CD1c-positive myeloid dendritic cell (primary cell): Measurements from ENCODE around the gene CGRRF1.
A peak's percentile ranks its signal among the peaks of the same experiment; 100 is the strongest.

Experiments used
- DNase-seq: peaks from one replicate; pipeline ENCODE4 v3.0.0-alpha.2; 2016; ENCODE audit errors: extremely low spot score

CGRRF1 gene

GRCh38 chr14:54509546-54510501 is at the start of gene CGRRF1:
Gene CGRRF1, plus strand, starts transcription at chr14:54509906. Its CDS starts 54 bp downstream, at chr14:54509960.
- peak; percentile 98 for DNase-seq

DNA sequence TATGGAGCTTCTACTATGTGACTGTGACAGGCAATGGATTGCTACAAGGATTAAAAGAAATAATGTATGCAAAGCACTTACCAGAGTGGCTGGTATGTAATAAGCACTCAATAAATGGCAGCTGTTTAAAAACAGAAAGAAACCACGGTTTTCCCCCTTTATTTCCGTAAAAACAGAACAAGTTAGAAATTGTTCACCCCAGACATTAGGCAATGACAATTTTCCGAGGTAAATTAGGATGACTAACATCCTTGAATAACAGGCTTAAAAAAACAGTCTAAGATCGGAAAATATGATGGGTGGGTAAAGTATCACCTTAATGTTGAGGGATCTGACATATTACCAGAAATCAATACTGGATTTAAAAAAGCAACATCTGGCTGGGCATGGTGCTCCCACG is 47.7 kb upstream of the CGRRF1 start:
- no peak for DNase-seq

GRCh38 chr14:54465654-54466053 is 44.1 kb upstream of the CGRRF1 start:
- no peak for DNase-seq

GRCh38 chr14:54467280-54467679 is 42.4 kb upstream of the CGRRF1 start:
- no peak for DNase-seq

GRCh38 chr14:54470701-54471100 is 39.0 kb upstream of the CGRRF1 start:
- DNase-seq, result no peak

DNA sequence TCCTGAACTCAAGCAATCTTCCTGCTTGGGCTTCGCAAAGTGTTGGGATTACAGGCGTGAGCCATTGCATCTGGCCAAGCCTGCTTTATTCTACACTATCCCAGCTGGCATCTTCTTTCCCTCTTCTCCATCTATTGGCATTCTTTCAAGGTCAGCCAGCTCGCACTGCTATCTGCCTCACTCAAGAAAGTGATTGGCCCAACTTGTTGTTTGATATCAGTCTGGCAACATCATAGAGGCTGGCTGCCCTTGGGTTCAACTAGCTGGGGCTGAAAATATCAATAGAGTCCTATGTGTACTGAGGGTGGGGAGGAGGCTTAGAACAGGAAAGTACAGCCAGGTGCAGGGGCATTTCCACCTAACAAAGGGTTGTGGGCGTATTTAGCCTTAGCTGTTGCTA is 38.1 kb upstream of the CGRRF1 start:
- no peak for DNase-seq

GRCh38 chr14:54472315-54472714 is 37.4 kb upstream of the CGRRF1 start:
- no peak for DNase-seq

GRCh38 chr14:54474232-54474793 is 35.4 kb upstream of the CGRRF1 start:
- DNase-seq, result no peak

DNA sequence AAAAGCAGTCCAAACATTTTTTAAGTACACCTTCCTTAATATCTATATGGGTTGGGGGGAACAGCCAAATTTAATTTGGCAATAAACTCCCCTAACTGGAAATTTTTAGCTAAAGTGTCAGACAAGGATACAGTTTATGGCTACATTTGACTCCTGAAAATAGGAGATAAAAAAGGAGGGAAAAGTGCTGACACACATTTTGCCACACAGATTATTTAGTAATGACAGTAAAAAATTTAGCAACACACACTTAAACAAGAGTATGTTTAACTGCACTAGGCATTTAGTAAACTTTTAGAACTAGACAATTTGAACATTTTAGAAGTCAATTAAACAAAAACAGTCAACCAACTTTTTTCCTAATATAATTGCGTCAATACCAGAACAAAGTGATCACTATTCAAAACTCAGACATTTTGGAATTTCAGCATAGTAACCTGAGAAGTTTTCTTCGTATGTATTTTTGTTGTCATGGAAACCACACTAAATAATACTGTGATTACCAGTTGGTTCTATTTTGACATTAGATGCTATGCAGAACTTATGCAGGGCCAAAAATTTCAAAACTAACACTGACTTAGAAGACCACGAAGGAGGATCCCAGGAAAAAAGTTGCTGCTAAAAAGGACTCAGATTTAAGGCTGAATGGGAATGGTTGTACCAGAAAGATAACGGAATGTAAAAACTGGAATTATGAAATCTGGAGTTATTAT is 34.4 kb upstream of the CGRRF1 start:
- no peak for DNase-seq

- no peak for DNase-seq
Observed at GRCh38 chr14:54475911-54476310, 33.8 kb upstream of the CGRRF1 start.

DNA sequence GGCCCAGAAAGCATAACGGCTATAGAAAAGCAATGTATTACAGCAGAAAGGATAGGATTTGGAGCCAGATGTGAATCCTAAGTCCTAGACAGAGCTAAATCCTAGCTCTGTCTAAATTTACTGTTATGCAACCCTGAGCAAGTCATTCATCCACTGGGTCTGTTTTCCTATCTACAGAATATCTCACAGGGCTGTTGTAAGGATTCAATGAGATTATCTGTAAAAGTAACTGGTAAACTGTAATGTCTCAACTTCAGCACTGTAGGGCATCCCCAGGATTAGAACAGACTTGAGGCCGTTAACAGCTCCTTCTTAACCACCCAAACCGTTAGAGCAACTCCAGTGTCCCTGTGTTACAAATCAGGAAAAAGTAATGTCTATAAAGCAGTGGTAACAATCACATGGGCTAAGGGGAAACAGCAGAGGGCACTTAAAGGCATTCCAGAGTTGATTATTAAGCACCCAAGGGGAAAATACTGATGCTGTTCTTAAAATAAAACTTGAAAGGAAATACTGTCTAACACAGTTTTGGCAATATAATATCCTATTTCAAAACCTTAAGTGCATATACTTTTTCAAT is 31.0 kb upstream of the CGRRF1 start:
- DNase-seq, result no peak

DNA sequence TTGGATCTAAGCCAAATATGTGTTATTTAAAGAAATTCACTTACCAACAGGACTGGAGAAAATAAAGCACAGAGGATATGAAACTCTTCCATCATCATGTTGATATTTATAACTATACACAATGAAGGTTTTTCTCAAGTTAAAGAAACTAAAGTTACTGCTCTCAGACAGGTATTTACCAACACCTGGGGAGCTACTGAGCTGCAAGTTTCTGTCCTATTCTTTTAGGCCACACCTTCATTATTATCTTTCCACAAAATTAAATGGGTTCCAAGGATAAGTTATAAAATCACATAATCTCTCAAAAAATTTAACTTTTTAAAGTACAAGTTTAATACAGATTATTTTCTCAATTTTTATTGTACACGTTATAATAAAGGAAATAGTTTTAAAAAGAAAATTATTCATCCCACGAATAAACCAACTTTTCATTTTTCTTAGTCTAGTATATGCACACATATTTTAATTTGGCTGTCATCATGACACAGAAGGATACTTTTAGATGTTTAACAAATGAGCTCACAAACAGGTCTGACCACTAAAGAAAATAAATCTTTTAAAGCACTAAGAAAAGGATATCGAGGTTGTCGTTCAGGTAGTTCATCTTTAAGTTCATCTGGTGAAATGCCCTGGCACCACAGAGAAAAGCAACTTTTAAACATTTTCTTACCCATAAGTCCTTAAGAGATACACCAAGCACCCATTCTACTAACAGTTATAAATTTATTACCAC is 28.7 kb upstream of the CGRRF1 start:
- no peak for DNase-seq

DNA sequence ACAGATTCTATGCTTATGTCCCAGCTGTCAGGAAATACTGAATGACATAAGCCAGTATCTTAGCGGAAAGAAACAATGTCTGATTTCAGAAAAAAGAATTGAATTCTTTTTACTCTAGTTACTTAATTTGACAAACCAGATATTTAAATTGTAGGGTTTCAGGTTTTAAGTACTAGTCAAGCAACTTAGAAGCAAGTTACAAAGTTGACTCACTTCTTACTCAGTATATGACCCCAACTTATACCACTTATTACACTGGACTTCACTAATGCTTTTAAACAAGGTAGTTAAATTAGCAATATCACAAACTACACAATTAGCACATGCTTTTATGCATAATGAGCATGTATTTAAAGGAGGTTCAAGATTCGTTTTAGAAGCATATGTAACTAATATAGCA is 28.0 kb upstream of the CGRRF1 start:
- no peak for DNase-seq

DNA sequence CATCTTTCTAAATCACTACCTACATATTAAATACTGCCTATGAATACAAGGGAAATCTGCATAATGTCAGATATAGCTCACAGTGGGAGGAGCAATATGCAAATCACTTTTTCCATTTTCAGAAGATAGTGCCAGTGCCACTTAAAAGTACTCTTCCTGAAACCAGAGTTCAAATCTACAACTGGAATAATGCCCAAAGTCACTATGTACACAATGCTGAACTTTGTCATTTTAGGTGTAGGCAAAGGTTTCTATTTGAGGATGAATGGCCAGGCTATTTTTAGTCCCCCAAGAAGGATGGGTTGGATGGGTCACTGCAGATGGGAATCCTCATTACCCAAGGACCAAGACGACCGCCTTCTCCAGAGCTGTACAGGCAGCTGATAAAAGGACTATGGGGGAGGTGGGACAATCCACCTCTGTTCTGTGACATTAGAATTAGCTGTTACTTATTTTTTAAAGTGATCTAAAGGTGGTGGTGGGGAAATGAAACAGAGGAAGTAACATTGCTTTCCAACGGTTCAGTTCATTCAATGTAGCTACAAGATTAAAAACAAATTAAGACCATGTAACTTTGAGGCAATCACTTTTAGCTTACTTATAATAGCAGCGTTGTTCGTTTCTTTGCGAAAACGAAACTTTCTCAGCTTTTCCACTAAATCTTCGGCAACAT is 26.5 kb upstream of the CGRRF1 start:
- peak; percentile 17 for DNase-seq

DNA sequence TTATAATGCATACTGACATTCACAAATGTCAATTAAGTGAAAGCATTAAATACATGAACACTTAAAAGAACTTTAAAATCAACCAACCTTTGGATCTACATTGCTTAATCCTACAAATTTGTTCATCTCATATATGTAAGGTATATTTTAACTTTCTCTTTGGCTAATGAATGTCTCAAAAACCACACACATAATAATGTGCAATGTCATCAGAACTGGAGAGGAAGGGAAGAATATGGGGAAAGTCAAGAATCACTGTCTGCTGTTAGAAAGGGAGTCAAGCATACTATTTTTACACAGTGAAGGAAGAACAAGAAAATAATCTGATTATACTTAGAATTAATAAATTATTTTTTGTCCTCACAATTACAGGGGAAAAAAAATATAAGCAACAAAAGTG is 25.9 kb upstream of the CGRRF1 start:
- DNase-seq, result no peak

GRCh38 chr14:54486685-54487084 is 23.0 kb upstream of the CGRRF1 start:
- no peak for DNase-seq

DNA sequence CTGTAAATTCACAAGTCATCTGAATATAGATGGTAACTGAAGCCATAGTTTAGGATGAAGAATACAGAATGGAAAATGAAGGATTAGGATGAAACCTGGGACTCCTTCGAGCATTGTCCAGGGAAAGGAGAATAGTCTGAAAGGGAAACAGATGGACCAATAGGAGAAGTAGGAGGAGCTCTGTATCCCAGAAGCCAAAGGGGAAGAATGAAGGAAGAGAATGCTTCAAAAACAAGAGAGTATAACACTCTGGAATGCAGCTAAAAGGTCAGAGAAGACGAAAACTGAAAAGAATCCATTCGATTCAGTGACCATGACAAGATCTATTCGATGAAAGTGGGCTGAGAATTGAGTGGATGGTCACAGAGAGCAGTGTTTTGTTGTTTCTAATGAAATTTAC is 21.9 kb upstream of the CGRRF1 start:
- peak; percentile 15 for DNase-seq

DNA sequence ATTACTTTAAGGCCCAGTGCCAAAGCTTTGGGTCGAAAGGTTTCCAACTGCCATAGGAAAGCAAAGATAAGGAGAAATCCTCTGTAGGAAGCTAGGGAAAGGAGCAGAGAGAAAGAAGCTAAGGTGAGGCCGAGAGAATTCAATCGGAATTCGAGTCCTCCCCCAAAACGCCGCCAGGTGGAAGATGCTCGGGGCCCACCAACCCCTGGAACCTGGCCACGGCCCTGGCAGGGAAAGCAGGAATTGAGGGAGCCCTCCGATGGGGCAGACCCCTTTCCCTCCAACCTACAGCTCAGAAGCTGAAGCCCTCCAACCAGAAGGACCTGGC is 21.4 kb upstream of the CGRRF1 start:
- DNase-seq, result no peak

- peak; percentile 94 for DNase-seq
Observed at GRCh38 chr14:54488646-54489317, 20.9 kb upstream of the CGRRF1 start, which contains the start of gene GMFB. Gene GMFB, minus strand, starts transcription at chr14:54488980. Its CDS starts 53 bp downstream, at chr14:54488927.

DNA sequence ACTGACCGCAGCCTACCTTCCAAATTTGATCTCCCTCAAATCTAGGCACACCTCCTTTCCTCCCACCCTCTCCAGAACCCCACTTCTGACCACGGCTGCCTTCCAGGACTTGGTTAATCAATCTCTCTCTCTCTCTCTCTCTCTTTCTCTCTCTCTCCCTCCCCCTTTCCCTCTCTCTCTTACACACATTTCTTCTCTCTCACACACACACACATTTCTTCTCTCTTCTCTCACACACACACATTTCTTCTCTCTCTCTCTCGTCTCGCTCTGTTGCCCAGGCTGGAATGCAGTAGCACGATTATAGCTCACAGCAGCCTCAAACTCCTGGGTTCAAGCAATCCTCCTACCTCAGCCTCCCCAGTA is 20.4 kb upstream of the CGRRF1 start:
- no peak for DNase-seq
